DMS53 treated with DMSO at 0.1 percent for 48 hours (cell line): Measurements from ENCODE around the gene C1QTNF5.

Source experiments
- DNase-seq: peaks from one replicate; lab custom pipeline; 2025; ENCODE audit not compliant: unreplicated experiment; lab: John Stamatoyannopoulos, UW

C1QTNF5 gene

DNA sequence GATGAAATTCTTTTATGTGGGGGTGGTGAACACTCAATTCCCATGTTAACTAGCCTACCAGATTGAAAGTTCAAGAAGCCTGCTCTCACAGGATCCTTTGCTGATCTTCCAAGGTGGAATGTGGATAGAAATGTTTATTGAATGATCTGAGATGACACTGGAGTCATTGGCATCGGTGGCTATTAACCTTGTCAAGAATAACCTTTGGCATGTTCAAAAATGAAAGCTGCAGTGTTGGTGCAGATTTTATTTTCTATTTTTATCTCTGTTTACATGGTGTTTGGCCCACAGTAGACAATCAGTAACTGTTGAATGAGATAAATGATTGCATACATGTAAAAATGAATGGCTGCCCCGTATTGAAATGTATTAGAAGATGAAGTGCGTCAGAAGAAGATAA is 42.7 kb downstream of the C1QTNF5 start:
- DNase-seq, result no peak

DNA sequence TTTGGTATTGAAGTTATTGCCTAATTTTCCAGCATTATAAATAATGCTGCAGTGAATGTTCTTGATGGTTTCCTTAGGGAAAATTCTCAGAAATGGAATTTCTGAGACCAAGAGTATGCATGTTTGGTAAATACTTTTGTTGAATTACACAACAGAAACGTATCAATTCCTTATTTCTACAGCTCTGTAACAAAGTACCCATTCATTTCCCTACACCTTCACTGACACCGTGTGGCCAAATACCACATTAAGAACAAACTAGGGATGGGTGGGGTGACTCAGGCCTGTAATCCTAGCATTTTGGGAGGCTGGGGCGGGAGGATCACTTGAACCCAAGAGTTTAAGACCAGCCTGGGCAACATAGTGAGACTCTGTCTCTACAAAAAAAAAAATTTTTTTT is 45.5 kb downstream of the C1QTNF5 start:
- no peak for DNase-seq

DNA sequence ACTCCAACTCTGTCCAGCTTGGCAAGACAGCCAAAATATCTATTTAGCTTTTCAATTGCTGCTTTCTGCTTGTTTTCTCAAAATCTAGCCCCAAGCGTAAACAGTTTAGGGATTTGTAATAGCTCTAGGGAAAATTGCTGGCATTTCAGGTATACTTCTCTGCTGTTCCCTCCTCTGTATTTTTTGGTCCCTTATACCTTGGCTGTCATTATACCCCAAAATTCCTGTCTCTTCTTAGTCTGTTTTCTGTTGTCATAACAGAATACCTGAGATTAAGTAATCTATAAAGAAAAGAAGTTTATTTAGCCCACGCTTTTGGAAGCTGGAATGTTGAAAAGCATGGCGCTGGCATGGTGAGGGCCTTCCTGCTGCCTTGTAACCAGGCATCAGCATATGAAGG is 47.2 kb downstream of the C1QTNF5 start:
- DNase-seq, result no peak

DNA sequence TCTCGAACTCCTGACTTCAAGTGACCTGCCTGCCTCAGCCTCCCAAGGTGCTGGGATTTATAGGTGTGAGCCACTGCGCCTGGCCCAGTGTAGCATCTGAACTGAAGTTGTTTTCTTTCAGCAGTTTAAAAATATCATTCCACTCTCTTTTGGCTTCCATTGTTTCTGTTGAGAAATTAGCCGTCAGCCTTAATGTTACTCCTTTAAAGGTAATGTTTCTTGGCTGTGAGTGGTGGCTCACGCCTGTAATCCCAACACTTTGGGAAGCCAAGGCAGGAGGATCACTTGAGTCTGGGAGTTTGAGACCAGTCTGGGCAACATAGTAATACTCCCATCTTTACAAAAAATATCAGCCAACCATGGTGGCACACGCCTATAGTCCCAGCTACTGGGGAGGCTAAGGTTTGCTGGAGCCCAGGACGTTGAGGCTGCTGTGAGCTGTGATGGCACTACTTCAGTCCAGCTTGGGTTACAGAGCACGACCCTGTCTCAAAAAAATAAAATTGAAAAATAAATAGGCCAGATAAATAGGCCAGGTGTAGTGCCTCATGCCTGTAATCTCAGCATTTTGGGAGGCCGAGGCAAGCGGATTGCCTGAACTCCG is 49.7 kb downstream of the C1QTNF5 start:
- no peak for DNase-seq
